HepG2 (cell line): Measurements from ENCODE around the gene RPTOR. TPM values are rescaled to one million over a fixed set of nuclear protein-coding genes. Genes with fewer than 3 reads are reported as not detected.

ENCODE experiments used
- ATAC-seq: fragments of 200-7000 bp; cut with Tn5 transposase; 3 replicates; pipeline ENCODE4 v1.9.1; 2020; ENCODE audit warnings: mild to moderate bottlenecking, moderate library complexity
- BruUV-seq: library from RNA; stranded (reverse); fragments of 400-500 nt; replicated peaks from 2 replicates; lab custom pipeline; 2021; lab: Mats Ljungman, UMichigan
- CTCF ChIA-PET: fragments of 300-600 bp; formaldehyde crosslinking; extraction: SDS; loops from one replicate; lab custom pipeline; 2021; ENCODE audit warnings: low total read pairs, inconsistent platforms, low intra/inter-chr PET ratio; lab: Yijun Ruan, JAX
- POLR2A ChIA-PET: fragments of 350-600 bp; sonication (Branson Sonifier 250); formaldehyde crosslinking; loops from one replicate; lab custom pipeline; 2020; ENCODE audit warnings: antibody characterized with exemption, inconsistent platforms; lab: Yijun Ruan, JAX
- DNase-seq: peaks from one replicate; pipeline ENCODE4 v3.0.0-alpha.2; 2015; ENCODE audit warnings: low spot score
- FAIRE-seq: peaks from 3 replicates; lab custom pipeline; 2011; peaks lifted over from hg19 to GRCh38; lab: Jason Lieb, UNC
- H2AFZ ChIP-seq: one replicate; pipeline ENCODE4 v1.6.1; 2011; ENCODE audit warnings: low read length, inconsistent platforms
- H3K27ac ChIP-seq: fragments of 300-600 bp; 3 replicates; pipeline ENCODE4 v1.8.0; 2011; ENCODE audit warnings: mixed run types, mild to moderate bottlenecking, mixed read lengths, low read length, inconsistent platforms; ENCODE audit not compliant: insufficient read depth; ENCODE audit errors: extremely low read length
- H3K27me3 ChIP-seq, 2 experiments: fragments of 200-600 bp in 1 of 2; 2 replicates in 1 of 2; 3 replicates in 1 of 2; pipeline versions ENCODE4 v1.6.0 to v1.8.0; 2011; ENCODE audit warnings: low read length in 2 of 2, mild to moderate bottlenecking in 2 of 2, moderate library complexity in 2 of 2, inconsistent platforms in 1 of 2; ENCODE audit not compliant: insufficient read depth in 2 of 2, control insufficient read depth in 1 of 2
- H3K36me3 ChIP-seq, 2 experiments: fragments of 200-600 bp in 1 of 2; replicated peaks in 1 of 2; 2 replicates in 1 of 2; 3 replicates in 1 of 2; pipeline versions ENCODE4 v1.5.1 to v1.8.0; 2011; ENCODE audit warnings: low read length in 2 of 2, inconsistent platforms in 1 of 2; ENCODE audit not compliant: insufficient read depth in 2 of 2, control insufficient read depth in 1 of 2
- H3K4me1 ChIP-seq: 2 replicates; pipeline ENCODE4 v1.5.1; 2012; ENCODE audit warnings: low read length, inconsistent platforms; ENCODE audit not compliant: insufficient read depth
- H3K4me2 ChIP-seq: 2 replicates; pipeline ENCODE4 v1.6.0; 2011; ENCODE audit warnings: low read depth, low read length, inconsistent platforms
- H3K4me3 ChIP-seq, 3 experiments: fragments of 200-600 bp in 1 of 3; sonication (generic), shearing (Covaris generic) in 1 of 3; replicated peaks in 1 of 3; 2 replicates each; pipeline ENCODE4 v1.5.1; 2011 to 2016; ENCODE audit warnings: low read length in 3 of 3, inconsistent platforms in 2 of 3, low read depth in 2 of 3, mild to moderate bottlenecking in 2 of 3, control low read depth in 1 of 3, mixed read lengths in 1 of 3; ENCODE audit not compliant: insufficient read depth in 1 of 3
- H3K79me2 ChIP-seq: one replicate; pipeline ENCODE4 v1.6.1; 2011; ENCODE audit warnings: low read length, inconsistent platforms; ENCODE audit not compliant: insufficient read depth
- H3K9ac ChIP-seq: 2 replicates; pipeline ENCODE4 v1.6.0; 2011; ENCODE audit warnings: mild to moderate bottlenecking, low read depth, low read length, inconsistent platforms; ENCODE audit not compliant: insufficient read depth
- H3K9me3 ChIP-seq: 2 replicates; pipeline ENCODE4 v1.5.1; 2012; ENCODE audit warnings: mild to moderate bottlenecking, low read length
- H4K20me1 ChIP-seq: 2 replicates; pipeline ENCODE4 v1.6.0; 2011; ENCODE audit warnings: inconsistent platforms, mild to moderate bottlenecking, low read length, moderate library complexity; ENCODE audit not compliant: insufficient read depth
- IKZF1 ChIP-seq: fragments of 450-650 bp; IDR thresholded peaks from 2 replicates; pipeline ENCODE4 v1.7.1; 2016
- SALL2 ChIP-seq: sonication (generic); formaldehyde crosslinking; IDR thresholded peaks from 2 replicates; pipeline ENCODE4 v1.8.1; 2023; ENCODE audit warnings: mild to moderate bottlenecking, missing genetic modification reagents, inconsistent platforms
- WIZ ChIP-seq: sonication (generic); formaldehyde crosslinking; IDR thresholded peaks from 2 replicates; pipeline ENCODE4 v1.5.1; 2020; ENCODE audit warnings: mild to moderate bottlenecking, missing genetic modification reagents
- ZNF572 ChIP-seq: sonication (generic); formaldehyde crosslinking; IDR thresholded peaks from 2 replicates; pipeline ENCODE4 v1.5.1; 2020; ENCODE audit warnings: mild to moderate bottlenecking, missing genetic modification reagents
- WGBS: methylation state at CpG from one replicate; pipeline ENCODE4 v1.1.6; 2017; ENCODE audit warnings: low lambda C conversion rate; 5-methylcytosine and 5-hydroxymethylcytosine counted together
- in situ Hi-C: cut with HindIII; loops from 2 replicates; pipeline ENCODE4 v1.10.0; 2017; ENCODE audit warnings: low pct_unique_long_range_greater_than_20kb; ENCODE audit not compliant: extremely low pct_ligation_motif_present
- intact Hi-C: fragments of 100-400 bp; cut with micrococcal nuclease; formaldehyde crosslinking; loops from one replicate; pipeline ENCODE4 v1.10.0; 2022; ENCODE audit not compliant: unreplicated experiment
- polyA plus RNA-seq, 8 experiments: library from polyadenylated mRNA; depleted of rRNA in 3 of 8; stranded (reverse) in 7 of 8; unstranded in 1 of 8; fragments of >200 nt; fragmentation: Illumina TruSeq in 4 of 8; extraction: Trizol in 4 of 8; gene quantifications; 2 replicates each; pipeline versions ENCODE4 v1.2.1 to v1.2.3, GENCODE V29; 2011 to 2016; ENCODE audit warnings: low read depth in 4 of 8, missing spikeins in 1 of 8, mixed read lengths in 1 of 8; ENCODE audit not compliant: insufficient read depth in 1 of 8
- total RNA-seq, 5 experiments: library from RNA; depleted of rRNA; stranded (reverse); fragments of >200 nt; fragmentation: Illumina TruSeq; extraction: Trizol; gene quantifications; 2 replicates each; pipeline ENCODE4 v1.2.3, GENCODE V29; 2016; ENCODE audit warnings: low read depth in 1 of 5
- TF ChIP-seq, protein P1 (sequence below): sonication (generic); formaldehyde crosslinking; IDR thresholded peaks from 2 replicates; pipeline ENCODE4 v1.5.1; 2020; ENCODE audit warnings: missing genetic modification reagents, mild to moderate bottlenecking, borderline replicate concordance

The RPTOR gene
- total and polyA plus RNA-seq, 2 of the 13 experiments (the other 11 are each of a cell fraction or from before 2014, with no cell fraction given) = 6.6 to 25.3 TPM

GRCh38 chr17:80624864-80625263, 80.2 kb downstream of the RPTOR start:
- 95% methylated on average over 14 of the region's 14 CpGs for WGBS
- Histone ChIP-seq H3K36me3 (peaks cover 6 to 12% of the 10 kb centered on the region in 2 experiments; a peak in 3 of 5 replicates), H4K20me1 (no peaks in the 10 kb centered on the region), H3K9ac (no peak overlapping the region), H2AFZ (no peak overlapping the region), H3K79me2 (peaks cover 53% of the 10 kb centered on the region), H3K9me3 (peaks cover 25% of the 10 kb centered on the region; the same call in 1 of the 2 replicates), H3K27ac (no peak overlapping the region), H3K4me3 (no peak overlapping the region), H3K4me2 (no peak overlapping the region), H3K27me3 (no peaks in the 10 kb centered on the region), H3K4me1 (peaks cover 28% of the 10 kb centered on the region)
- ATAC-seq (no peak), FAIRE-seq (no peak), DNase-seq (no peak)
- in situ Hi-C loops = no loop called here
- CTCF ChIA-PET = no interaction called here
- POLR2A ChIA-PET = no interaction called here
- intact Hi-C loops = no loop called here
- no peak for TF ChIP-seq IKZF1
- BruUV-seq = no TSS peak

DNA sequence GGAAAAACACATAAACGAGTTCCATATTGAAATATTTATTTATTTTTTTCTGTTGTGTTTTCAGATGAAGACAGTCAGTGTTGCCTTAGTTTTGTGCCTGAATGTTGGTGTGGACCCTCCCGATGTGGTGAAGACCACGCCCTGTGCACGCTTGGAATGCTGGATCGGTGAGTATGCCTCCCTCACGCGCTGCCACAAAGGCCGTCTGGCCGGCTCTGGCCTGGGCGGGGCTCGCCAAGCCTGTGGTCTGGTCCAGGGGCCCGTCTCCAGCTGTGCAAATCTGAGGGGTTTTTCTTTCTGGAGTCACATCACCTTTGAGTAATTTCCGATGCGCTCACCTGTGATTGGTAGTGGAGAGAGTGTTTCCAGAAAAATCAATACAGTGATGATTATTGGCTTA, 81.0 kb downstream of the RPTOR start:
- H4K20me1 ChIP-seq = no peaks in the 10 kb centered on the region
- no peak overlapping the region for H3K4me2 ChIP-seq
- CTCF ChIA-PET = no interaction called here
- no peak overlapping the region for H2AFZ ChIP-seq
- peaks cover 36% of the 10 kb centered on the region for H3K4me1 ChIP-seq
- peaks cover 54% of the 10 kb centered on the region for H3K79me2 ChIP-seq
- H3K27ac ChIP-seq = no peak overlapping the region
- no TSS peak for BruUV-seq
- DNase-seq = no peak
- TF ChIP-seq SALL2 (no peak), ZNF572 (CRISPR knock-in tag) (no peak), WIZ (CRISPR knock-in tag) (no peak)
- TF ChIP-seq, protein P1, sequence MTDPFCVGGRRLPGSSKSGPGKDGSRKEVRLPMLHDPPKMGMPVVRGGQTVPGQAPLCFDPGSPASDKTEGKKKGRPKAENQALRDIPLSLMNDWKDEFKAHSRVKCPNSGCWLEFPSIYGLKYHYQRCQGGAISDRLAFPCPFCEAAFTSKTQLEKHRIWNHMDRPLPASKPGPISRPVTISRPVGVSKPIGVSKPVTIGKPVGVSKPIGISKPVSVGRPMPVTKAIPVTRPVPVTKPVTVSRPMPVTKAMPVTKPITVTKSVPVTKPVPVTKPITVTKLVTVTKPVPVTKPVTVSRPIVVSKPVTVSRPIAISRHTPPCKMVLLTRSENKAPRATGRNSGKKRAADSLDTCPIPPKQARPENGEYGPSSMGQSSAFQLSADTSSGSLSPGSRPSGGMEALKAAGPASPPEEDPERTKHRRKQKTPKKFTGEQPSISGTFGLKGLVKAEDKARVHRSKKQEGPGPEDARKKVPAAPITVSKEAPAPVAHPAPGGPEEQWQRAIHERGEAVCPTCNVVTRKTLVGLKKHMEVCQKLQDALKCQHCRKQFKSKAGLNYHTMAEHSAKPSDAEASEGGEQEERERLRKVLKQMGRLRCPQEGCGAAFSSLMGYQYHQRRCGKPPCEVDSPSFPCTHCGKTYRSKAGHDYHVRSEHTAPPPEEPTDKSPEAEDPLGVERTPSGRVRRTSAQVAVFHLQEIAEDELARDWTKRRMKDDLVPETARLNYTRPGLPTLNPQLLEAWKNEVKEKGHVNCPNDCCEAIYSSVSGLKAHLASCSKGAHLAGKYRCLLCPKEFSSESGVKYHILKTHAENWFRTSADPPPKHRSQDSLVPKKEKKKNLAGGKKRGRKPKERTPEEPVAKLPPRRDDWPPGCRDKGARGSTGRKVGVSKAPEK (CRISPR knock-in tag) = no peak
- H3K27me3 ChIP-seq = no peaks in the 10 kb centered on the region
- POLR2A ChIA-PET = no interaction called here
- intact Hi-C loops = no loop called here
- in situ Hi-C loops = no loop called here
- H3K9me3 ChIP-seq = peaks cover 31% of the 10 kb centered on the region; the same call in 1 of the 2 replicates
- no peak for ATAC-seq
- no peak for FAIRE-seq
- peaks cover 6 to 12% of the 10 kb centered on the region in 2 experiments; a peak in 4 of 5 replicates for H3K36me3 ChIP-seq
- H3K4me3 ChIP-seq = no peak overlapping the region
- H3K9ac ChIP-seq = no peak overlapping the region
- 96% methylated on average over 14 of the region's 14 CpGs for WGBS
